Bronchial epithelial cell (primary cell): ENCODE measurements around the gene TEDC2. TPM values are rescaled to one million over a fixed set of nuclear protein-coding genes. Genes with fewer than 3 reads are reported as not detected.
A peak's percentile ranks its signal among the peaks of the same experiment; 100 is the strongest.

Experiments used
- DNase-seq: peaks from one replicate; pipeline ENCODE4 v3.0.0-alpha.2; 2010; ENCODE audit warnings: low read depth
- FAIRE-seq: peaks from 2 replicates; lab custom pipeline; 2011; peaks lifted over from hg19 to GRCh38; lab: Jason Lieb, UNC
- H3K27me3 ChIP-seq: 2 replicates; pipeline ENCODE4 v1.5.1; 2011; ENCODE audit warnings: low read length; ENCODE audit not compliant: control insufficient read depth, insufficient read depth
- H3K36me3 ChIP-seq: 2 replicates; pipeline ENCODE4 v1.5.1; 2011; ENCODE audit warnings: low read length; ENCODE audit not compliant: control insufficient read depth, insufficient read depth
- H3K4me3 ChIP-seq: 2 replicates; pipeline ENCODE4 v1.5.1; 2011; ENCODE audit warnings: mild to moderate bottlenecking, low read depth, low read length, control low read depth
- total RNA-seq: library from RNA; depleted of rRNA; stranded (reverse); fragments of >200 nt; gene quantifications from 2 replicates; pipeline ENCODE4 v1.2.1, GENCODE V29; 2014
- TF ChIP-seq, protein P1 (sequence below): IDR thresholded peaks from 2 replicates; pipeline ENCODE4 v1.5.1; 2011; ENCODE audit warnings: mild to moderate bottlenecking, moderate library complexity, low read length, control low read depth, inconsistent platforms; ENCODE audit not compliant: insufficient read depth, severe bottlenecking

Gene TEDC2
- total RNA-seq, 1 donor from 2014 or later, result 0.53 TPM

DNA sequence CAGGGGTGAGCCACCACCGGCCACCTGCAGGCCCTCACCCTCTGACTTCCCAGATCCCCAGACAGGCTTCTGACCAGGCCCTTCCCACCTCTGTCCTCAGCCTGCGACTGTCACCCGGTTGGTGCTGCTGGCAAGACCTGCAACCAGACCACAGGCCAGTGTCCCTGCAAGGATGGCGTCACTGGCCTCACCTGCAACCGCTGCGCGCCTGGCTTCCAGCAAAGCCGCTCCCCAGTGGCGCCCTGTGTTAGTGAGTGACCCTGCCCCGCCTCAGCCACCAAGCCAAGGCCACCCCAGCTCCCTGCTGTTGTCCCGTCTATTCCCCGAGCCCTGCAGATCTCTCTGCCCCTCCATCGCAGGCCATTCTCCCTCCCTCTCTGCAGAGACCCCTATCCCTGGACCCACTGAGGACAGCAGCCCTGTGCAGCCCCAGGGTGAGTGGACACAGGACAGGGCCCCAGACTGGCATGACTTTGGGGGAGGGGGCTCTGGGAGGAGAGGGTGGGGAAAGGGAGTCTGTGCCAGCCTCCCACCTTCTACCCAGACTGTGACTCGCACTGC is 13.1 kb downstream of the TEDC2 start:
- TF ChIP-seq, protein P1, sequence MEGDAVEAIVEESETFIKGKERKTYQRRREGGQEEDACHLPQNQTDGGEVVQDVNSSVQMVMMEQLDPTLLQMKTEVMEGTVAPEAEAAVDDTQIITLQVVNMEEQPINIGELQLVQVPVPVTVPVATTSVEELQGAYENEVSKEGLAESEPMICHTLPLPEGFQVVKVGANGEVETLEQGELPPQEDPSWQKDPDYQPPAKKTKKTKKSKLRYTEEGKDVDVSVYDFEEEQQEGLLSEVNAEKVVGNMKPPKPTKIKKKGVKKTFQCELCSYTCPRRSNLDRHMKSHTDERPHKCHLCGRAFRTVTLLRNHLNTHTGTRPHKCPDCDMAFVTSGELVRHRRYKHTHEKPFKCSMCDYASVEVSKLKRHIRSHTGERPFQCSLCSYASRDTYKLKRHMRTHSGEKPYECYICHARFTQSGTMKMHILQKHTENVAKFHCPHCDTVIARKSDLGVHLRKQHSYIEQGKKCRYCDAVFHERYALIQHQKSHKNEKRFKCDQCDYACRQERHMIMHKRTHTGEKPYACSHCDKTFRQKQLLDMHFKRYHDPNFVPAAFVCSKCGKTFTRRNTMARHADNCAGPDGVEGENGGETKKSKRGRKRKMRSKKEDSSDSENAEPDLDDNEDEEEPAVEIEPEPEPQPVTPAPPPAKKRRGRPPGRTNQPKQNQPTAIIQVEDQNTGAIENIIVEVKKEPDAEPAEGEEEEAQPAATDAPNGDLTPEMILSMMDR, result no peak
- FAIRE-seq, result no peak
- Histone ChIP-seq H3K4me3 (no peak overlapping the region), H3K27me3 (no peaks in the 10 kb centered on the region), H3K36me3 (no peaks in the 10 kb centered on the region)
- no peak for DNase-seq

DNA sequence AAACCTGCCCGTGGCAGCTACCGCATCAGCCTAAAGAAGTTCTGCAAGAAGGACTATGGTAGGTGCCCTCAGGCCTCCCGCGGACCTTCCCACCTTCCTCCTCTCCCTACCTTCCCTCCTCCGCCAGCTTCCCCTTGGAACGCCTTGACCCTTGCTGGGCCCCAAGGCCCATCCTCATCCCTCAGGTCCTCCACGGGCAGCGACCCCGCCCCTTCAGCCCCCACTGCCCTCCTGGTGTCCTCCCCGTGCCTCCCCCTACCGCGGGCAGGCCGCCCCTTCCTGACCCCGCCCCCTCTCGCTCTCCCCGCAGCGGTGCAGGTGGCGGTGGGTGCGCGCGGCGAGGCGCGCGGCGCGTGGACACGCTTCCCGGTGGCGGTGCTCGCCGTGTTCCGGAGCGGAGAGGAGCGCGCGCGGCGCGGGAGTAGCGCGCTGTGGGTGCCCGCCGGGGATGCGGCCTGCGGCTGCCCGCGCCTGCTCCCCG is 13.6 kb downstream of the TEDC2 start:
- Histone ChIP-seq H3K27me3 (no peaks in the 10 kb centered on the region), H3K36me3 (no peaks in the 10 kb centered on the region), H3K4me3 (peak overlapping the region; percentile 31)
- DNase-seq (no peak), FAIRE-seq (no peak)
- TF ChIP-seq, protein P1, result no peak

DNA sequence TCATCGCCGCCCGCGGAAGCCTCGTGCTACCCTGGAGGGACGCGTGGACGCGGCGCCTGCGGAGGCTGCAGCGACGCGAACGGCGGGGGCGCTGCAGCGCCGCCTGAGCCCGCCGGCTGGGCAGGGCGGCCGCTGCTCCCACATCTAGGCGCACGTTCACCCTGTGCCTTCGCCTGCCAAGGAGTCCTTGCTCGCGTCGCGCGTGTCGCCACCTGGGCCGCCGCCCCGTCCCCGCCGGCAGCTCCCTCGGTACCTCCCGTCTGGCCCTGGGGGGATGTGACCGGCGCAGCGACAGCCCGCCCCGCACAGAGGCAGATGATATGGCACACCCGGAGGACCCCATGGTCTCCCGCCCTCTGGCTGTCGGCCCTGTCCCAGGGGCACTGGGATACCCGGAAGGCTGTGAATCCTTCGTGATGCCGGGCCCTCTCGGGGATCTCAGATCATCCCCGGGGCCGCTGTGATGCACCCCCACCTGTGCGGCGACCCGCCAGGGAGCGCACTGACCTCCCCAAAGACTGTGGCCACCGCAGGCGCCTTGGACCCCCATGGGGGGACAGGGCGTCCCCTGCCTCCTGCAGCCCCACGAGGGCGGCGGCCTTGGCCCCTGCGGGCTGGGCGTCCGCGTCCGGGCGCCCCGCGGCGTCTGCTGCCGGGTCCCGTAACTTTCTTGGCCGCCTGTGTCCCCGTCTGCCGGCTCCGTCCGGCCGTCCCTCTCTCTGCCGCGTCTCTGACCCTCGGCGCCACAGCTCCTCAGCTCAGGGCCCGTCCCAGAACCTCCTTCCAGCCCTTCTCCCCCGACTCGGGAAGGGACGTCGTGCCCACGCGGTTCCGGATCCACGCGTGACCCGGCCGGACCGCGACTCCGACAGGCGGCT is 14.3 kb downstream of the TEDC2 start:
- TF ChIP-seq, protein P1, result peak; percentile 44
- FAIRE-seq, result no peak
- H3K27me3 ChIP-seq, result no peaks in the 10 kb centered on the region
- H3K4me3 ChIP-seq, result peak overlapping the region; percentile 65
- no peaks in the 10 kb centered on the region for H3K36me3 ChIP-seq
- no peak for DNase-seq

DNA sequence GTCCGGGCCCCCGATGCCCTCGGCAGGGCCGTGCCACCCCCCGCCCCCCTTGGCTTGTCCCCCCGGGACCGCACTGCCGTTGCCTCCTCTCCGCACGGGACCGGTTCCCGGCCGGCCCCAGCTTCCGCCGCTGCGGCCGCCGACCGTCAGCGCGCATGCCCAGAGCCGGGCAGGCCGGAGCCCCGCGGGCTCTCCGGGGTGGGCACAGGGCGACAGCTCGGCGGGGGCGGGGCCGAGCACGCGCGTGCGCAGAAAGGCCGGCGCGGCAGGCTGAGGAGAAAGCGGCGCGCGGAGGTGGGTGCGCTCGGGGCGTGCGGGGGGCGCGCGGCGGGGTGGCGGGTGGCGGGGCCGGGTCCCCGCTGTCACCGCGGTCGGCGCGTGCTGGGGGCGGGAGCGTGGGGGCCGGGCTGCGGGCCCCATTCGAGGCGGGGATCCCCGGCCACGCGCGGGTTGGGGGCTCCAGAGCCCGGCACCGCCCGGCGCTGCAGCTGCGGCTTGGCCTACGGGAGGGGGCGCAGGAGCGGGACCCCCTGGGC is 15.0 kb downstream of the TEDC2 start, which contains the start of gene TBC1D24:
TBC1D24 (plus strand) TSS at position 251 of the 536 bp plus-strand sequence. CDS start 21,022 bp downstream, outside the sequence.
- peak; percentile 57 for DNase-seq
- peak within 1 kb of the TSS; percentile 65 for H3K4me3 ChIP-seq
- TF ChIP-seq, protein P1, result no peak
- H3K36me3 ChIP-seq, result no peaks in the 10 kb centered on the region
- FAIRE-seq, result no peak
- no peaks in the 10 kb centered on the region for H3K27me3 ChIP-seq

DNA sequence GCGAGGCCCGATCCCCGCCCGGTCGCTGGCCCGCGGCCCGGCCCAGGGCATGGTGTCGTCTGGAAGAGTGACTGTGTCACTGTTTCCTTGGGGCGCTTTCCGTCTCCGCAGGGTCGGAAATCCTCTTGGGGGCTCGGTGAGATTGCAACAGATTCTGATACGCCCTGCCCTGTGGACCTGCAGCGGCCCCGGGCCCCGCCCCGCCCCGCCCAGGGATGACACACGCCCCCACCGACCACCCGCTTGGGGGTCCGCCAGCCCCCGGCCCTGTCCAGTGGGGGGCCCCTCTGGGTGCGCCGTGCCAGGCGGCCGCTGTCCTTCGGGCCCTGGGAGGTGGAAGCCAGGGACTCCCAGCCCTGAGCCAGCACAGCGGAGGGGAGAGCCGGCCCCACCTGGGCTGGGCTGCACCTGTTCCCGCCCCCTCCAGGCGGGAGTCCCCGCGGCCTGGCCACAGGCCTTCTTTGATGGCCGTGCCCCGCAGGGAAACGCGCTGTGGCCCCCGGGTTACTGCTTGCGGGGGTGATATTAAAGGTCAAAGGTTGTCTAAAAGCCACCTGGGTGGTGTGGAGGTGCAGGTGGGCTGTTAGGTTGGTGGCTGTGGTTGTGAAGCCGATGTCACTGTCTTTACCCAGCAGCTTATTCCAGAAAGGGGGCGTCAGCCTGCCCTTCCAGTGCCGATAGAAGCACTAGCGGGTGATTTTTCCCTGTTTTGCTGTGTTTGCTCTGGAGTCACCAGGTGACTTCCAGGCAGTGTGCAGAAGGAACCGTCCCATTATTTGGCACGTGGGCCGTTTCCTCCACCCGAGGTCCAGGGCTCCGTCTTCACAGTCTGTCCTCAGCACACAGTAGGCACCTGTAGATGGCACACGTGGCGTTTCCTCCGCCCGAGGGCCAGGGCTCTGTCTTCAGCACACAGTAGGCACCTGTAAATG is 15.8 kb downstream of the TEDC2 start:
- H3K36me3 ChIP-seq, result no peaks in the 10 kb centered on the region
- H3K4me3 ChIP-seq, result peak overlapping the region; percentile 65
- DNase-seq, result no peak
- no peaks in the 10 kb centered on the region for H3K27me3 ChIP-seq
- FAIRE-seq, result no peak
- TF ChIP-seq, protein P1, result no peak
